ENCODE measurements around the gene CYP4X1.

DNA sequence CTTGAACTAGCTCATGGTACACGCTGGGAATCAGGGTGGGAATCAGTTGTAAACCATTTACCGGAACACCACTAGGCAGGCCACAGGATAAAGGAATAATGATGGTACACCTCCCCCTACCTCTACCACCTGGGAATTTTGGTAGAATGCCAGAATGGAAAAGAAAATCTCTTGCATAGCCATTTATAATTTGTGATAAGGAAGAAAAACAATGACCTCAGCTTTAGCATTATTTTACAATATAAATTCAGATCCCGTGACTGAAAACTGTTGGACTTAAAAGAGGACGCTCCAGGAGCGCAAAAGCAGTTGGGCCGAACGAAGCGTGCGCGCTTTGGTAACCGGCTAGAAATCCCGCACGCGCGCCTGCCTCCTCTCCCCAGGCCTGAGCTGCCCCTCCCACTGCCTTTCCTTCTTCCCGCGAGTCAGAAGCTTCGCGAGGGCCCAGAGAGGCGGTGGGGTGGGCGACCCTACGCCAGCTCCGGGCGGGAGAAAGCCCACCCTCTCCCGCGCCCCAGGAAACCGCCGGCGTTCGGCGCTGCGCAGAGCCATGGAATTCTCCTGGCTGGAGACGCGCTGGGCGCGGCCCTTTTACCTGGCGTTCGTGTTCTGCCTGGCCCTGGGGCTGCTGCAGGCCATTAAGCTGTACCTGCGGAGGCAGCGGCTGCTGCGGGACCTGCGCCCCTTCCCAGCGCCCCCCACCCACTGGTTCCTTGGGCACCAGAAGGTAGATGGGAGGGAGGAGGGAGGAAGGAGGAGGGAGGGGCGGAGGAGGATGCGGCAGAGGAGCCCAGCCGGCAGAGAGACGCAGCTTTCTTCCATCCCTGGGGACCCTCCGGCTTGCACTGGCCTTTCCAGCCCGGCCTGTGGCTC is at the start of gene CYP4X1:
- no peak for TF ChIP-seq CTCF (IDR thresholded peaks at IDR 0.05 in 8 of 11, conservative IDR thresholded peaks at IDR 0.05 in 3 of 11)
- no peak for TF ChIP-seq POLR2A (IDR thresholded peaks at IDR 0.05)
- no peak for TF ChIP-seq POLR2AphosphoS5 (IDR thresholded peaks at IDR 0.05)

Data from spleen (tissue), 7 donors.